GM12801 (cell line): ENCODE measurements around the gene MSI2.

Experiments used
- TF ChIP-seq, protein P1 (sequence below): IDR thresholded peaks from one replicate; pipeline ENCODE4 v1.5.1; 2011; ENCODE audit warnings: control low read depth; ENCODE audit not compliant: insufficient read length; ENCODE audit errors: extremely low read depth

The MSI2 gene

DNA sequence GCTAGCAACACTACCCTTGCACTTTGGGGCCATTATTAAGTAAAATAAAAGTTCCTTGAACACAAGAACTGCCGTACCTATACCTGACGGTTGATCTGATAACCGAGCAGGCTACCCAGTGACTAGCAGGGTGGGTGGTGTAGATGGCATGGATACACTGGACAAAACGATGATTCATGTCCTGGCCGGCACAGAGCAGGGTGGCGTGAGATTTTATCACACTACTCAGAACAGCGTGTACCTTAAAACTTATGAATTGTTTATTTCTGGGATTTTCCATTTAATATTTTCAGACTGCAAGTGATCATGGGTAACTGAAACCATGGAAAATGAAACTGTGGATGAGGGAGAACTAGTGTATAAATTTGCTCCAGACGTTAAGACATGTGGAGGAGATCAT, 41.0 kb upstream of the MSI2 start:
- TF ChIP-seq, protein P1, sequence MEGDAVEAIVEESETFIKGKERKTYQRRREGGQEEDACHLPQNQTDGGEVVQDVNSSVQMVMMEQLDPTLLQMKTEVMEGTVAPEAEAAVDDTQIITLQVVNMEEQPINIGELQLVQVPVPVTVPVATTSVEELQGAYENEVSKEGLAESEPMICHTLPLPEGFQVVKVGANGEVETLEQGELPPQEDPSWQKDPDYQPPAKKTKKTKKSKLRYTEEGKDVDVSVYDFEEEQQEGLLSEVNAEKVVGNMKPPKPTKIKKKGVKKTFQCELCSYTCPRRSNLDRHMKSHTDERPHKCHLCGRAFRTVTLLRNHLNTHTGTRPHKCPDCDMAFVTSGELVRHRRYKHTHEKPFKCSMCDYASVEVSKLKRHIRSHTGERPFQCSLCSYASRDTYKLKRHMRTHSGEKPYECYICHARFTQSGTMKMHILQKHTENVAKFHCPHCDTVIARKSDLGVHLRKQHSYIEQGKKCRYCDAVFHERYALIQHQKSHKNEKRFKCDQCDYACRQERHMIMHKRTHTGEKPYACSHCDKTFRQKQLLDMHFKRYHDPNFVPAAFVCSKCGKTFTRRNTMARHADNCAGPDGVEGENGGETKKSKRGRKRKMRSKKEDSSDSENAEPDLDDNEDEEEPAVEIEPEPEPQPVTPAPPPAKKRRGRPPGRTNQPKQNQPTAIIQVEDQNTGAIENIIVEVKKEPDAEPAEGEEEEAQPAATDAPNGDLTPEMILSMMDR = no peak

DNA sequence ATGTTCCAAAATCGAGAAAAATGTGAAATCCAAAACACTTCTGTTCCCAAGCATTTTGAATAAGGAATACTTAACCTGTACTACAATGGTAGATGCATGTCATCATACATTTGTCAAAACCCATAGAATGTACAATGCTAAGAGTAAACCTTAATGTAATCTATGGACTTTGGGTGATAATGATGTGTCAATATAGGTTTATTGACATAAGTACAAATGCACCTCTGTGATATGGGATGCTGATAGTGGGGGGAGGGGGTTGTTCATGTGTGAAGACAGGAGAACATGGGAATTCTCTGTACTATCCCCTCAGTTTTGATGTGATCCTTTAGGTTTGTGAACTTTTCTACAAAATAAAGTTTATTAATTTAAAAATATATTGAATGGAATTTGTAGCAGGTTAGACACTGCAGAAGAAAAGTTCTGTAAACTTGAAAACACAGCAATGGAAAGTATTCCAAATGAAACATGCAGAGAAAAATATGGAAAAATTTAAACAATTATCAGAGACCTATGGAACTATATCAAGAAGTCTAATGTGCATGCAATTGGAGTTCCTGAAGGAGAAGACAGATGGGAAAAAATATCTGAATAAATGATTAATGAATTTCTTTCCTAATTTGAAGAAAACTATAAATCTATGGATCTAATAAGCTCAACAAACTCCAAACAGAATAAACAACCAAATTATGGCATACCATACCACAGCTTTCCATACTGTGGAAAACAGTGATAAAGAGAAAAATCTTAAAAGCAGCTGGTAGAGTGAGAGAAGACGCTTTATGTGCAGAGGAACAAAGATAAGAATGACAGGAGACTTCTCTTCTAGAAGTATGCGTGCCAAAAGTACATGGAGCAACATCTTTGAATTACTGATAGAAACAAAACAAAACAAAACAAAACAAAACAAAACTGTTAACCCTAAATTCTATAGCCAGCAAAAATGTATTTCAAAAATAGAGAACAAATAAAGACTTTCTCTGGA, 34.7 kb upstream of the MSI2 start:
- TF ChIP-seq, protein P1 = no peak

DNA sequence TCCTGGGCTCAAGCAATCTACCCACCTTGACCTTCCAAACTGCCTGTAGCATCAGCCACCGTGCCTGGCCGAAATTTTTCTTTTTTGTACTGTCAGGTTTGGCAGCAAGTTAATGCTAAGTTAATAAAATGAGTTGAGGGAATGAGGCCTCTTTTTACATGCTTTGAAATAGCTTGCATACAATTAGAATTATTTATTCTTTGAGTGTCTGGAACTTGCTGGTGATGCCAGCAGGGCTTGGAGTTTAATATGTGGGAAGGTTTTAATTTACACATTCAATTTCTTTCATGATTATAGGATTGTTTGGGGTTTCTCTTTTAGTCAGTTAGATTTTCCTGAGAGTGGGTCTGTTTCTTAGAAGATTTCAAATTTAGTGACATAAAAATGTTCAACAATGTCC, 31.2 kb upstream of the MSI2 start:
- TF ChIP-seq, protein P1 = no peak

DNA sequence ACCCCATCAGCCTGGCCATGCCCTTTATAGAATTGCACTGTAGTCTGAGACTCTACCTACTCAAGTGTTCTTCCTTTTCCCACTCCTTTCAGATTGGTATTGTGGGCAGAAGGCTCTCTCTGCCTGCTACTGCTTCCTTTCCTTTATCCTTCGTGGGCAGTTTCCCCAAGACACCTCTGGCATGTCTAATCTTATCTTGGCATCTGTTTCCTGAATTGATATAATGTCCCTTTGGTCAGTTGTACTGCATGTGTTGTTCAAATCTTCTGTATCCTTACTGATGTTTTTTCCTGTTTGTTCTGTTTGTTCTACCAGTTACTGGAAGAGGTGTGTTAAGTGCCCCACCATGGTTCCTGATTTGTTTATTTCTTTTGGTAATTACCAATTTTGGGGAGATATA, 29.5 kb upstream of the MSI2 start:
- TF ChIP-seq, protein P1 = no peak

DNA sequence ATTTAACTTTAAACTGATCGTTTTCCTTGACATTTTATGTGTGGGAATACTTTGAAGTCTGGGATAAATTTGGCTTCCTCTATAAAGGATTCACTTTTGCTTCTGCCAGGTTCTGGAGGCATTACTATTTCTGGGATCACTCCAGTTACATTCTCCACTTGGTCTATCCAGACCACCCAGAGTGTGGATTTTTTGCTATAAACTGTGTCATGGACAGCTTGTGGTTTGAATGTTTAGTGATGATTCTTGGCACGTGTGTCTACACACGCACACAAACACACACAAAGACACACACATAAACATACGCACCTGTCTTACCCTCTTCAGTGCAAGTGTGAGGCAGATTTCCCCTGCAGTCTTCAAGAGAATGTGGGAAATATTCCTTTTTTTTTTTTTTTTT, 27.4 kb upstream of the MSI2 start:
- TF ChIP-seq, protein P1 = no peak

DNA sequence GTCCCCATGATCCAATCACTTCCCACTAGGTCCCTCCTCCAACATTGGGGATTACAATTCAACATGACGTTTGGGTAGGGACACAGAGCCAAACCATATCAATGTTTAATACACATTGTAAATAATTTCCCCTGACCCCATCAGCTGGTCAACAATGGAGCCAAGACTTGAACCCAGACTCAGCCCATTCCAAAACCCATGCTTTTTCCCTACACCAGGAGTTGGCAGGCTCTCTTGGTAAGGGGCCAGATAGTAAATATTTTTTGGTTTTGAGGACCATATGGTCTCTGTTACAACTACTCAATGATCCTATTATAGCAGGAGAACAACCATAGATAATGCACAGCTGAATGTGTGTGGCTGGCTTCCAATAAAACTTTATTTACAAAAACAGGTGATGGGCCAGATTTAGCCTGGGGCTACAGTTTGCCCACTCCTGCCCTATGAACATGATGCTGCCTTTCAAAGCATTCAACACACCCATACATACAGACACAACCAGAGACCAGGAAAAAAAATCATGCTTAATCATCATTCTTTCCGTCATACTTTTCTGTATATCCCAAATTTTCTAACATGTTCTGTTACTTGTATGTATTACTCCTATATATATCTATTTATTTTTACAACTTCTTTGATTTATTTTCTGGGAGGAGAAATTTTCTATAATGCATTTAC, 22.1 kb upstream of the MSI2 start:
- TF ChIP-seq, protein P1 = no peak

DNA sequence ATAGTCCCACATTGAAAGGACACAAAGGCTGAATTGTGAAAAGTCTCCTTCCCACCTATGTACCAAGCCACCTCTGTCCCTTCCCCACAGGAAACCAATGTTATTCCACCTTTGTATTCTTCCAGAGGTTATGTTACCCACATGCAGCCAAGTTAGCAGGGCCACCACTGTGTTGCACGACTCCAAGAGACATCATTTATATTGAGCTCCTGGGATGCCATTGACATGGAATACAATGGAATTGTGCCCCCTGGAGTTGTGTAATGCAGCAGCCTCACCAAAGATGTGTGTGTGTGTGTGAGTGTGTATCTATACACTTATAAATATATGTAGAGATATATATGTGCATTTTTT, 21.6 kb upstream of the MSI2 start:
- TF ChIP-seq, protein P1 = no peak
